Endothelial cell of umbilical vein (primary cell): Measurements from ENCODE around the gene OR1J4. TPM values are rescaled to one million over a fixed set of nuclear protein-coding genes. Genes with fewer than 3 reads are reported as not detected.

ENCODE experiments used
- BruUV-seq: library from RNA; stranded (reverse); fragments of 400-500 nt; replicated peaks from 2 replicates; lab custom pipeline; 2021; lab: Mats Ljungman, UMichigan
- CTCF ChIA-PET: fragments of 300-600, 350-600 bp; sonication (Branson Sonifier 250); formaldehyde crosslinking; loops from one replicate; lab custom pipeline; 2021; ENCODE audit warnings: antibody characterized with exemption, inconsistent platforms; lab: Charles Lee
- POLR2A ChIA-PET: fragments of 300-600, 350-600 bp; sonication (Branson Sonifier 250); formaldehyde crosslinking; loops from one replicate; lab custom pipeline; 2021; ENCODE audit warnings: antibody characterized with exemption, inconsistent platforms; lab: Charles Lee
- DNase-seq: peaks from one replicate; pipeline ENCODE4 v3.0.0-alpha.2; 2011; ENCODE audit warnings: low read depth, low spot score
- FAIRE-seq: peaks from 2 replicates; lab custom pipeline; 2011; peaks lifted over from hg19 to GRCh38; lab: Jason Lieb, UNC
- H2AFZ ChIP-seq: 2 replicates; pipeline ENCODE4 v1.6.0; 2012; ENCODE audit warnings: low read depth, low read length, control low read depth, inconsistent platforms
- H3K27ac ChIP-seq: 2 replicates; pipeline ENCODE4 v1.5.1; 2011; ENCODE audit warnings: low read depth, mild to moderate bottlenecking, control low read depth, low read length, moderate library complexity; ENCODE audit not compliant: insufficient read depth
- H3K27me3 ChIP-seq, 2 experiments: 2 replicates each; pipeline versions ENCODE4 v1.6.0 to v1.6.1; 2011; ENCODE audit warnings: low read length in 2 of 2, mixed read lengths in 1 of 2; ENCODE audit not compliant: control insufficient read depth in 2 of 2, insufficient read depth in 2 of 2
- H3K36me3 ChIP-seq, 2 experiments: 2 replicates in 1 of 2; 3 replicates in 1 of 2; pipeline ENCODE4 v1.5.1; 2011; ENCODE audit warnings: low read length in 2 of 2, mild to moderate bottlenecking in 1 of 2, moderate library complexity in 1 of 2; ENCODE audit not compliant: control insufficient read depth in 2 of 2, insufficient read depth in 2 of 2; ENCODE audit errors: extremely low read depth in 1 of 2
- H3K4me1 ChIP-seq: 3 replicates; pipeline ENCODE4 v1.5.1; 2011; ENCODE audit warnings: mild to moderate bottlenecking, low read length; ENCODE audit not compliant: control insufficient read depth, insufficient read depth; ENCODE audit errors: extremely low read depth
- H3K4me2 ChIP-seq: 2 replicates; pipeline ENCODE4 v1.6.1; 2011; ENCODE audit warnings: low read length, control low read depth, mixed read lengths; ENCODE audit not compliant: insufficient read depth
- H3K4me3 ChIP-seq, 3 experiments: fragments of 200-600 bp in 1 of 3; sonication (generic), shearing (Covaris generic) in 1 of 3; replicated peaks in 1 of 3; 2 replicates each; pipeline ENCODE4 v1.5.1; 2011 to 2016; ENCODE audit warnings: control low read depth in 3 of 3, low read length in 3 of 3, mild to moderate bottlenecking in 2 of 3, inconsistent platforms in 1 of 3, low read depth in 1 of 3, moderate library complexity in 1 of 3; ENCODE audit not compliant: insufficient read depth in 1 of 3
- H3K79me2 ChIP-seq: 2 replicates; pipeline ENCODE4 v1.6.0; 2012; ENCODE audit warnings: low read length, inconsistent platforms; ENCODE audit not compliant: control insufficient read depth, insufficient read depth
- H3K9ac ChIP-seq: replicated peaks from 2 replicates; pipeline ENCODE3; 2011; ENCODE audit warnings: low read length, control low read depth; ENCODE audit not compliant: insufficient read depth; ENCODE audit errors: extremely low read depth
- H3K9me1 ChIP-seq: replicated peaks from 3 replicates; pipeline ENCODE4 v1.6.0; 2011; ENCODE audit warnings: mild to moderate bottlenecking, low read length; ENCODE audit not compliant: control insufficient read depth, insufficient read depth; ENCODE audit errors: extremely low read depth
- H3K9me3 ChIP-seq: replicated peaks from 2 replicates; pipeline ENCODE4 v1.5.1; 2012; ENCODE audit warnings: low read length, inconsistent platforms; ENCODE audit not compliant: control insufficient read depth, insufficient read depth
- H4K20me1 ChIP-seq: replicated peaks from 2 replicates; pipeline ENCODE3; 2011; ENCODE audit warnings: mild to moderate bottlenecking, low read length; ENCODE audit not compliant: control insufficient read depth, insufficient read depth; ENCODE audit errors: extremely low read depth
- EZH2 ChIP-seq: IDR thresholded peaks from 2 replicates; pipeline ENCODE4 v1.6.1; 2012; ENCODE audit warnings: borderline replicate concordance, low read depth, mild to moderate bottlenecking, moderate library complexity, low read length, inconsistent platforms; ENCODE audit not compliant: severe bottlenecking
- FOS ChIP-seq: IDR thresholded peaks from 2 replicates; pipeline ENCODE4 v1.6.1; 2011; ENCODE audit warnings: mild to moderate bottlenecking, low read length, moderate library complexity, borderline replicate concordance; ENCODE audit not compliant: insufficient read depth
- GATA2 ChIP-seq: IDR thresholded peaks from 2 replicates; pipeline ENCODE4 v1.7.0; 2011; ENCODE audit warnings: low read depth, mild to moderate bottlenecking, moderate library complexity, mixed read lengths, low read length; ENCODE audit not compliant: insufficient read length, insufficient read depth
- JUN ChIP-seq: IDR thresholded peaks from 2 replicates; pipeline ENCODE4 v1.6.1; 2011; ENCODE audit warnings: borderline replicate concordance, low read depth; ENCODE audit not compliant: insufficient read length, insufficient read depth
- MYC ChIP-seq: IDR thresholded peaks from one replicate; pipeline ENCODE4 v1.6.1; 2011; ENCODE audit warnings: mild to moderate bottlenecking, low read depth, low read length
- POLR2A ChIP-seq: IDR thresholded peaks from 2 replicates; pipeline ENCODE4 v1.6.1; 2012; ENCODE audit warnings: low read depth, mild to moderate bottlenecking, control low read depth, low read length
- POLR2AphosphoS5 ChIP-seq: IDR thresholded peaks from 2 replicates; pipeline ENCODE4 v1.6.1; 2012; ENCODE audit warnings: low read depth, mild to moderate bottlenecking, control low read depth, low read length, moderate library complexity; ENCODE audit not compliant: insufficient read depth
- dilution Hi-C: fragments of 300-500 bp; cut with MboI; formaldehyde crosslinking; loops from one replicate; pipeline ENCODE4 v1.15.0; 2019; ENCODE audit warnings: low sequenced_read_pairs; ENCODE audit not compliant: extremely low pct_ligation_motif_present
- intact Hi-C: fragments of 100-400 bp; cut with micrococcal nuclease; formaldehyde crosslinking; loops from one replicate; pipeline ENCODE4 v1.10.0; 2022
- polyA plus RNA-seq, 4 experiments: library from polyadenylated mRNA; depleted of rRNA in 3 of 4; stranded (reverse) in 3 of 4; unstranded in 1 of 4; fragments of >200 nt; gene quantifications; 2 replicates each; pipeline versions ENCODE4 v1.2.1 to v1.2.3, GENCODE V29; 2011 to 2012; ENCODE audit warnings: missing spikeins in 1 of 4
- total RNA-seq: library from RNA; stranded (reverse); gene quantifications from 2 replicates; pipeline ENCODE4 v1.2.3, GENCODE V29; 2021
- TF ChIP-seq, protein P1 (sequence below): IDR thresholded peaks from 2 replicates; pipeline ENCODE4 v1.6.1; 2011; ENCODE audit not compliant: insufficient read depth, insufficient read length
- TF ChIP-seq, protein P2 (sequence below), 2 donors: IDR thresholded peaks; 1 replicate in 1 of 2; 2 replicates in 1 of 2; pipeline ENCODE4 v1.5.1; 2011; ENCODE audit warnings: low read length in 2 of 2, mild to moderate bottlenecking in 2 of 2, moderate library complexity in 2 of 2, control low read depth in 1 of 2, inconsistent platforms in 1 of 2, low read depth in 1 of 2; ENCODE audit not compliant: insufficient read depth in 1 of 2; ENCODE audit errors: extremely low read depth in 1 of 2

The OR1J4 gene
- total and polyA plus RNA-seq, 2 donors (not counting 3 experiments of a cell fraction or from before 2014, with no cell fraction given) = not detected

DNA sequence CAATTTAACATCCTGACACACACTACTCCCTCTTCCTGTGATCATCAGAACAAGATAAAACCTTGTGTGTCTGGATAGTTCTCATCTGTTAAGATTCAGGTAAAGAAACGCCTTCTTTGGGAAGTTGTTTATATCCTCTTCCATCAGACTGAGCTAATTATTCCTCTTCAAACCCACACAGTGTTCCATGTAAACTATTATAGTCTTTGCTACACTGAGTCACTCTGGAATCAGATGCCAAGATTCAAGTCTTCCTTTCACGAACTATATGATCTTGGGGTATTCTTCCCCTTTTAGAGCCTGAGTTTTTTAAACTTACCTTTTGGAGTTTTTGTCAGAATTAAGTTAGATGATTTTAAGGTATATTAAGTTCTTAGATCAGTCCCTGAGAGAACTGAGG lies 43.2 kb upstream of the OR1J4 start:
- TF ChIP-seq, protein P1, sequence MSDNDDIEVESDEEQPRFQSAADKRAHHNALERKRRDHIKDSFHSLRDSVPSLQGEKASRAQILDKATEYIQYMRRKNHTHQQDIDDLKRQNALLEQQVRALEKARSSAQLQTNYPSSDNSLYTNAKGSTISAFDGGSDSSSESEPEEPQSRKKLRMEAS = no peak
- TF ChIP-seq EZH2 (no peak), GATA2 (no peak), FOS (no peak), POLR2AphosphoS5 (no peak), POLR2A (no peak), MYC (no peak), JUN (no peak)
- TF ChIP-seq, protein P2, sequence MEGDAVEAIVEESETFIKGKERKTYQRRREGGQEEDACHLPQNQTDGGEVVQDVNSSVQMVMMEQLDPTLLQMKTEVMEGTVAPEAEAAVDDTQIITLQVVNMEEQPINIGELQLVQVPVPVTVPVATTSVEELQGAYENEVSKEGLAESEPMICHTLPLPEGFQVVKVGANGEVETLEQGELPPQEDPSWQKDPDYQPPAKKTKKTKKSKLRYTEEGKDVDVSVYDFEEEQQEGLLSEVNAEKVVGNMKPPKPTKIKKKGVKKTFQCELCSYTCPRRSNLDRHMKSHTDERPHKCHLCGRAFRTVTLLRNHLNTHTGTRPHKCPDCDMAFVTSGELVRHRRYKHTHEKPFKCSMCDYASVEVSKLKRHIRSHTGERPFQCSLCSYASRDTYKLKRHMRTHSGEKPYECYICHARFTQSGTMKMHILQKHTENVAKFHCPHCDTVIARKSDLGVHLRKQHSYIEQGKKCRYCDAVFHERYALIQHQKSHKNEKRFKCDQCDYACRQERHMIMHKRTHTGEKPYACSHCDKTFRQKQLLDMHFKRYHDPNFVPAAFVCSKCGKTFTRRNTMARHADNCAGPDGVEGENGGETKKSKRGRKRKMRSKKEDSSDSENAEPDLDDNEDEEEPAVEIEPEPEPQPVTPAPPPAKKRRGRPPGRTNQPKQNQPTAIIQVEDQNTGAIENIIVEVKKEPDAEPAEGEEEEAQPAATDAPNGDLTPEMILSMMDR (IDR thresholded peaks at IDR 0.05; ENCODE audit: extremely low read depth in 1 of 2, insufficient read depth in 1 of 2, low read depth in 1 of 2, low read length in 2 of 2) = no peak
- H2AFZ ChIP-seq = no peak overlapping the region
- FAIRE-seq = no peak

More for the DNA sequence above, 43.2 kb upstream of the OR1J4 start:
- H3K79me2 ChIP-seq = no peaks in the 10 kb centered on the region
- H3K9me3 ChIP-seq = no peaks in the 10 kb centered on the region
- ChIA-PET CTCF (interaction anchor here (2.3 kb wide), 1 partner anchor 11 kb away, joined by 13 read pairs; no protein-coding TSS in a partner anchor), POLR2A (no interaction called here)
- no peaks in the 10 kb centered on the region for H3K4me1 ChIP-seq
- no peak overlapping the region for H3K4me3 ChIP-seq
- no peaks in the 10 kb centered on the region for H3K36me3 ChIP-seq
- no peaks in the 10 kb centered on the region for H4K20me1 ChIP-seq
- H3K27me3 ChIP-seq = peaks cover 12 to 17% of the 10 kb centered on the region in 2 experiments
- no TSS peak for BruUV-seq
- H3K9me1 ChIP-seq = no peaks in the 10 kb centered on the region
- no peak for DNase-seq
- no peak overlapping the region for H3K4me2 ChIP-seq
- H3K27ac ChIP-seq = no peak overlapping the region
- no peak overlapping the region for H3K9ac ChIP-seq
- dilution Hi-C loops = no loop called here
- intact Hi-C loops = no loop called here
